Erythroblast (primary cell): ENCODE data around the gene SPATA45.
A peak's percentile ranks its signal among the peaks of the same experiment; 100 is the strongest.
"Not testable (repeated sequence)": the region's sequence is repeated elsewhere in the genome, so short reads cannot be mapped to it uniquely, and the experiment has no call there.

Experiments used
- DNase-seq, 2 experiments: peaks; one replicate each; lab custom pipeline; 2025; lab: John Stamatoyannopoulos, UW
- GATA1 ChIP-seq: IDR thresholded peaks from 2 replicates; pipeline ENCODE4 v1.6.1; 2011; ENCODE audit warnings: low read depth, mild to moderate bottlenecking, control low read depth, low read length, moderate library complexity
- POLR2A ChIP-seq: IDR thresholded peaks from 2 replicates; pipeline ENCODE4 v1.6.1; 2011; ENCODE audit warnings: mild to moderate bottlenecking, low read length

SPATA45 gene

GRCh38 chr1:212847549-212847948 lies at the start of gene SPATA45:
Gene SPATA45 (minus strand): TSS chr1:212847649. CDS start chr1:212836149, 11,500 bp downstream.
- DNase-seq, result no peak

GRCh38 chr1:212892108-212892507 lies 44.7 kb upstream of the SPATA45 start:
- no peak for DNase-seq
- TF ChIP-seq POLR2A (no peak), GATA1 (no peak)

More at GRCh38 chr1:212847549-212847948, at the start of gene SPATA45:
- TF ChIP-seq POLR2A (no peak), GATA1 (no peak)

GRCh38 chr1:212884592-212884991 lies 37.1 kb upstream of the SPATA45 start:
- no peak for DNase-seq

GRCh38 chr1:212879947-212880690 lies 32.7 kb upstream of the SPATA45 start:
- DNase-seq, result no peak
- TF ChIP-seq POLR2A (no peak), GATA1 (no peak)

More at GRCh38 chr1:212884592-212884991, 37.1 kb upstream of the SPATA45 start:
- no peak for TF ChIP-seq POLR2A
- TF ChIP-seq GATA1, result no peak

- TF ChIP-seq GATA1 (no peak), POLR2A (no peak)
These were observed 31.0 kb upstream of the SPATA45 start for GRCh38 chr1:212878418-212878817.

GRCh38 chr1:212873518-212873917 lies 26.1 kb upstream of the SPATA45 start:
- DNase-seq, result no peak
- TF ChIP-seq POLR2A (no peak), GATA1 (no peak)

More at GRCh38 chr1:212878418-212878817, 31.0 kb upstream of the SPATA45 start:
- DNase-seq, result no peak

- no peak for TF ChIP-seq POLR2A
- no peak for TF ChIP-seq GATA1
- DNase-seq, result no peak
These were observed 24.5 kb upstream of the SPATA45 start for GRCh38 chr1:212871976-212872375.

GRCh38 chr1:212867192-212867591 lies 19.7 kb upstream of the SPATA45 start:
- TF ChIP-seq GATA1 (no peak), POLR2A (no peak)
- DNase-seq, result no peak

- no peak for TF ChIP-seq POLR2A
- no peak for TF ChIP-seq GATA1
These were observed 16.8 kb upstream of the SPATA45 start for GRCh38 chr1:212864201-212864600.

GRCh38 chr1:212863345-212863744 lies 15.9 kb upstream of the SPATA45 start:
- not testable (repeated sequence) for DNase-seq

More at GRCh38 chr1:212864201-212864600, 16.8 kb upstream of the SPATA45 start:
- no peak for DNase-seq

GRCh38 chr1:212862111-212862690 lies 14.8 kb upstream of the SPATA45 start:
- DNase-seq, result peak in 1 of 2 experiments; percentile 4
- TF ChIP-seq GATA1, result no peak
- TF ChIP-seq POLR2A, result no peak

- TF ChIP-seq GATA1 (peak; percentile 11), POLR2A (no peak)
- DNase-seq, result peak; percentile 79 to 93
These were observed 13.5 kb upstream of the SPATA45 start for GRCh38 chr1:212860713-212861581.

GRCh38 chr1:212858461-212859265 lies 11.2 kb upstream of the SPATA45 start:
- peak; percentile 62 for DNase-seq
- no peak for TF ChIP-seq POLR2A
